ENCODE measurements around the gene MAGI3.

- TF ChIP-seq, protein P1, sequence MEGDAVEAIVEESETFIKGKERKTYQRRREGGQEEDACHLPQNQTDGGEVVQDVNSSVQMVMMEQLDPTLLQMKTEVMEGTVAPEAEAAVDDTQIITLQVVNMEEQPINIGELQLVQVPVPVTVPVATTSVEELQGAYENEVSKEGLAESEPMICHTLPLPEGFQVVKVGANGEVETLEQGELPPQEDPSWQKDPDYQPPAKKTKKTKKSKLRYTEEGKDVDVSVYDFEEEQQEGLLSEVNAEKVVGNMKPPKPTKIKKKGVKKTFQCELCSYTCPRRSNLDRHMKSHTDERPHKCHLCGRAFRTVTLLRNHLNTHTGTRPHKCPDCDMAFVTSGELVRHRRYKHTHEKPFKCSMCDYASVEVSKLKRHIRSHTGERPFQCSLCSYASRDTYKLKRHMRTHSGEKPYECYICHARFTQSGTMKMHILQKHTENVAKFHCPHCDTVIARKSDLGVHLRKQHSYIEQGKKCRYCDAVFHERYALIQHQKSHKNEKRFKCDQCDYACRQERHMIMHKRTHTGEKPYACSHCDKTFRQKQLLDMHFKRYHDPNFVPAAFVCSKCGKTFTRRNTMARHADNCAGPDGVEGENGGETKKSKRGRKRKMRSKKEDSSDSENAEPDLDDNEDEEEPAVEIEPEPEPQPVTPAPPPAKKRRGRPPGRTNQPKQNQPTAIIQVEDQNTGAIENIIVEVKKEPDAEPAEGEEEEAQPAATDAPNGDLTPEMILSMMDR (IDR thresholded peaks at IDR 0.05), result no peak
- TF ChIP-seq POLR2A (IDR thresholded peaks at IDR 0.05), result no peak
These were observed 266.8 kb downstream of the MAGI3 start for GRCh38 chr1:113657126-113657525.
